Breast epithelium (tissue), 4 donors: ENCODE measurements around the gene DDX28. TPM values are rescaled to one million over a fixed set of nuclear protein-coding genes. Genes with fewer than 3 reads are reported as not detected.

Experiments
- DNase-seq, 2 donors: peaks; one replicate each; pipeline ENCODE4 v3.0.0-alpha.2; 2019; ENCODE audit warnings: low spot score in 2 of 2
- H3K27ac ChIP-seq, 2 donors: fragments of 200-600 bp; sonication (generic) in 1 of 2; one replicate each; pipeline ENCODE4 v1.5.1; 2016 to 2019; ENCODE audit warnings: mild to moderate bottlenecking in 1 of 2
- H3K27me3 ChIP-seq, 2 donors: fragments of 200-600 bp; sonication (generic) in 1 of 2; one replicate each; pipeline versions ENCODE4 v1.5.1 to v1.6.0; 2017 to 2019; ENCODE audit warnings: control low read depth in 1 of 2, mild to moderate bottlenecking in 1 of 2
- H3K36me3 ChIP-seq: fragments of 200-600 bp; one replicate; pipeline ENCODE4 v1.5.1; 2019
- H3K4me1 ChIP-seq, 2 donors: fragments of 200-600 bp; sonication (generic); one replicate each; pipeline ENCODE4 v1.5.1; 2016 to 2019; ENCODE audit warnings: control low read depth in 1 of 2
- H3K4me3 ChIP-seq, 3 donors: fragments of 200-600 bp; sonication (generic); 1 replicate in 2 of 3; 2 replicates in 1 of 3; pipeline ENCODE4 v1.5.1; 2016 to 2019; ENCODE audit warnings: mild to moderate bottlenecking in 3 of 3, moderate library complexity in 2 of 3
- H3K9me3 ChIP-seq, 2 donors: fragments of 200-600 bp; sonication (generic) in 1 of 2; one replicate each; pipeline ENCODE4 v1.5.1; 2016 to 2019; ENCODE audit warnings: control low read depth in 1 of 2
- CTCF ChIP-seq, 3 donors: fragments of 450-650 bp; IDR thresholded peaks; one replicate each; pipeline ENCODE4 v1.5.1; 2016 to 2017; ENCODE audit warnings: antibody characterized with exemption in 3 of 3, mild to moderate bottlenecking in 3 of 3, moderate library complexity in 3 of 3
- POLR2A ChIP-seq: fragments of 450-650 bp; IDR thresholded peaks from one replicate; pipeline ENCODE4 v1.6.1; 2016; ENCODE audit warnings: antibody characterized with exemption, mild to moderate bottlenecking, moderate library complexity
- POLR2AphosphoS5 ChIP-seq, 3 donors: sonication (generic); formaldehyde crosslinking; IDR thresholded peaks; one replicate each; pipeline ENCODE4 v1.6.1; 2017; ENCODE audit warnings: antibody characterized with exemption in 3 of 3
- intact Hi-C: fragments of 100-400 bp; cut with DNase I; formaldehyde crosslinking; loops from one replicate; pipeline ENCODE4 v1.15.1; 2023; ENCODE audit warnings: low total_unique reads
- total RNA-seq, 3 donors: library from RNA; depleted of rRNA; stranded (reverse); fragments of >200 nt; gene quantifications; one replicate each; pipeline ENCODE4 v1.1.0, GENCODE V29; 2016

DDX28 gene
- total RNA-seq, 3 donors from 2014 or later, result 7.2 to 7.5 (median 7.5) TPM

- H3K27ac ChIP-seq, result no peak overlapping the region
- TF ChIP-seq POLR2A (no peak), CTCF (IDR thresholded peaks at IDR 0.05) (no peak), POLR2AphosphoS5 (IDR thresholded peaks at IDR 0.05) (no peak)
- H3K4me3 ChIP-seq, result no peak overlapping the region
- no peak for DNase-seq
- no peaks in the 10 kb centered on the region for H3K4me1 ChIP-seq
- intact Hi-C loops, result no loop called here
- H3K27me3 ChIP-seq, result no peaks in the 10 kb centered on the region
- H3K9me3 ChIP-seq, result no peaks in the 10 kb centered on the region
- H3K36me3 ChIP-seq, result no peaks in the 10 kb centered on the region
These were observed 47.3 kb upstream of the DDX28 start for GRCh38 chr16:68070249-68070730.

- no peak overlapping the region for H3K4me3 ChIP-seq
- intact Hi-C loops, result no loop called here
- no peaks in the 10 kb centered on the region for H3K36me3 ChIP-seq
- no peaks in the 10 kb centered on the region for H3K4me1 ChIP-seq
- TF ChIP-seq CTCF (IDR thresholded peaks at IDR 0.05), result no peak
- no peak for TF ChIP-seq POLR2AphosphoS5 (IDR thresholded peaks at IDR 0.05)
- no peak for TF ChIP-seq POLR2A
- no peaks in the 10 kb centered on the region for H3K9me3 ChIP-seq
- H3K27me3 ChIP-seq, result no peaks in the 10 kb centered on the region
- H3K27ac ChIP-seq, result no peak overlapping the region
- DNase-seq, result no peak
These were observed 46.6 kb upstream of the DDX28 start for GRCh38 chr16:68069511-68070248.

- intact Hi-C loops, result no loop called here
- H3K27ac ChIP-seq, result no peak overlapping the region
- no peak for DNase-seq
- H3K4me3 ChIP-seq, result no peak overlapping the region
- H3K36me3 ChIP-seq, result no peaks in the 10 kb centered on the region
- H3K27me3 ChIP-seq, result no peaks in the 10 kb centered on the region
- H3K4me1 ChIP-seq, result no peaks in the 10 kb centered on the region
- H3K9me3 ChIP-seq, result no peaks in the 10 kb centered on the region
- TF ChIP-seq CTCF (IDR thresholded peaks at IDR 0.05) (no peak), POLR2A (no peak), POLR2AphosphoS5 (IDR thresholded peaks at IDR 0.05) (no peak)
These were observed 45.9 kb upstream of the DDX28 start for GRCh38 chr16:68068926-68069325.

GRCh38 chr16:68066763-68067162 lies 43.7 kb upstream of the DDX28 start:
- TF ChIP-seq POLR2AphosphoS5 (IDR thresholded peaks at IDR 0.05) (no peak), POLR2A (no peak), CTCF (IDR thresholded peaks at IDR 0.05) (no peak)
- H3K36me3 ChIP-seq, result no peaks in the 10 kb centered on the region
- no peaks in the 10 kb centered on the region for H3K4me1 ChIP-seq
- no peak overlapping the region for H3K27ac ChIP-seq
- no peak for DNase-seq
- no peak overlapping the region for H3K4me3 ChIP-seq
- intact Hi-C loops, result no loop called here
- no peaks in the 10 kb centered on the region for H3K27me3 ChIP-seq
- no peaks in the 10 kb centered on the region for H3K9me3 ChIP-seq

GRCh38 chr16:68065716-68066305 lies 42.8 kb upstream of the DDX28 start:
- DNase-seq, result no peak
- no peaks in the 10 kb centered on the region for H3K4me1 ChIP-seq
- TF ChIP-seq CTCF (IDR thresholded peaks at IDR 0.05) (no peak), POLR2AphosphoS5 (IDR thresholded peaks at IDR 0.05) (no peak), POLR2A (no peak)
- H3K4me3 ChIP-seq, result no peak overlapping the region
- no peak overlapping the region for H3K27ac ChIP-seq
- intact Hi-C loops, result no loop called here
- no peaks in the 10 kb centered on the region for H3K36me3 ChIP-seq
- H3K9me3 ChIP-seq, result no peaks in the 10 kb centered on the region
- no peaks in the 10 kb centered on the region for H3K27me3 ChIP-seq
